ENCODE measurements around the gene HYI.
"Not testable (repeated sequence)": the region's sequence is repeated elsewhere in the genome, so short reads cannot be mapped to it uniquely, and the experiment has no call there.

The HYI gene

GRCh38 chr1:43464681-43465504, 11.2 kb upstream of the HYI start:
- in situ Hi-C loops (cut with MboI; ENCODE audit: low sequenced_read_pairs): no loop called here

- in situ Hi-C loops (cut with MboI; ENCODE audit: low sequenced_read_pairs): no loop called here
These were observed 9.7 kb upstream of the HYI start for GRCh38 chr1:43463479-43463878.

- in situ Hi-C loops (cut with MboI; ENCODE audit: low sequenced_read_pairs): no loop called here
These were observed 7.4 kb upstream of the HYI start for GRCh38 chr1:43460988-43461693.

- in situ Hi-C loops (cut with MboI; ENCODE audit: low sequenced_read_pairs): not testable (repeated sequence)
These were observed 4.6 kb upstream of the HYI start for GRCh38 chr1:43458379-43458778.

GRCh38 chr1:43455213-43455889, 1.6 kb upstream of the HYI start:
- in situ Hi-C loops (cut with MboI; ENCODE audit: low sequenced_read_pairs): no loop called here

GRCh38 chr1:43454270-43455011, 710 bp upstream of the HYI start:
- in situ Hi-C loops (cut with MboI; ENCODE audit: low sequenced_read_pairs): no loop called here

- in situ Hi-C loops (cut with MboI; ENCODE audit: low sequenced_read_pairs): no loop called here
These were observed 816 bp downstream of the HYI start for GRCh38 chr1:43452789-43453441.

GRCh38 chr1:43451701-43452532, 1.8 kb downstream of the HYI start:
- in situ Hi-C loops (cut with MboI; ENCODE audit: low sequenced_read_pairs): no loop called here

- in situ Hi-C loops (cut with MboI; ENCODE audit: low sequenced_read_pairs): no loop called here
These were observed 2.6 kb downstream of the HYI start for GRCh38 chr1:43451157-43451591.

GRCh38 chr1:43450251-43450941, 3.3 kb downstream of the HYI start:
- in situ Hi-C loops (cut with MboI; ENCODE audit: low sequenced_read_pairs): no loop called here

GRCh38 chr1:43449708-43450069, 4.0 kb downstream of the HYI start:
- in situ Hi-C loops (cut with MboI; ENCODE audit: low sequenced_read_pairs): no loop called here

- in situ Hi-C loops (cut with MboI; ENCODE audit: low sequenced_read_pairs): no loop called here
These were observed 4.6 kb downstream of the HYI start for GRCh38 chr1:43448955-43449707.

- in situ Hi-C loops (cut with MboI; ENCODE audit: low sequenced_read_pairs): no loop called here
These were observed 5.6 kb downstream of the HYI start for GRCh38 chr1:43447891-43448708.

GRCh38 chr1:43446881-43447835, 6.6 kb downstream of the HYI start:
- in situ Hi-C loops (cut with MboI; ENCODE audit: low sequenced_read_pairs): no loop called here

- in situ Hi-C loops (cut with MboI; ENCODE audit: low sequenced_read_pairs): no loop called here
These were observed 7.4 kb downstream of the HYI start for GRCh38 chr1:43446388-43446740.

- in situ Hi-C loops (cut with MboI; ENCODE audit: low sequenced_read_pairs): no loop called here
These were observed 7.9 kb downstream of the HYI start for GRCh38 chr1:43445606-43446387.

Data from HL-60/S4 treated with phorbol 12-myristate 13-acetate at 8.2 ng/mL for 4 days and 3 days (cell line).